Gastroesophageal sphincter (tissue), 3 donors: ENCODE results near the gene C1orf226.

Experiments
- CTCF ChIP-seq, 4 experiments: fragments of 200-600 bp in 2 of 4; fragments of 450-650 bp in 2 of 4; sonication (generic) in 1 of 4; IDR thresholded peaks; one replicate each; pipeline ENCODE4 v1.5.1; 2017 to 2019; ENCODE audit warnings: antibody characterized with exemption in 4 of 4, mild to moderate bottlenecking in 2 of 4, moderate library complexity in 2 of 4
- EP300 ChIP-seq: sonication (generic); formaldehyde crosslinking; IDR thresholded peaks from one replicate; pipeline ENCODE4 v1.6.1; 2017; ENCODE audit warnings: antibody characterized with exemption, mild to moderate bottlenecking
- POLR2A ChIP-seq, 2 donors: fragments of 450-650 bp; IDR thresholded peaks; one replicate each; pipeline ENCODE4 v1.6.1; 2017; ENCODE audit warnings: antibody characterized with exemption in 2 of 2, mild to moderate bottlenecking in 2 of 2, moderate library complexity in 1 of 2
- POLR2AphosphoS5 ChIP-seq: sonication (generic); formaldehyde crosslinking; IDR thresholded peaks from one replicate; pipeline ENCODE4 v1.6.1; 2017; ENCODE audit warnings: antibody characterized with exemption

GRCh38 chr1:162384601-162385279, 3.2 kb downstream of the C1orf226 start:
- TF ChIP-seq EP300 (no peak), POLR2AphosphoS5 (no peak), CTCF (IDR thresholded peaks at IDR 0.05) (no peak), POLR2A (IDR thresholded peaks at IDR 0.05) (no peak)
